Liver (tissue), 9 donors: Measurements from ENCODE around the gene RELL1. TPM values are rescaled to one million over a fixed set of nuclear protein-coding genes. Genes with fewer than 3 reads are reported as not detected.

Experiments used
- DNase-seq: peaks from one replicate; pipeline ENCODE4 v3.0.0-alpha.2; 2017; ENCODE audit warnings: low spot score
- H3K27ac ChIP-seq, 2 donors: one replicate each; pipeline ENCODE4 v1.7.0; 2013; ENCODE audit warnings: inconsistent platforms in 2 of 2, low read length in 2 of 2, control low read depth in 1 of 2, low read depth in 1 of 2, mild to moderate bottlenecking in 1 of 2
- H3K27me3 ChIP-seq, 4 donors: one replicate each; pipeline versions ENCODE4 v1.6.1 to v1.7.0; 2013; ENCODE audit warnings: low read length in 3 of 4, inconsistent platforms in 1 of 4, mild to moderate bottlenecking in 1 of 4, moderate library complexity in 1 of 4; ENCODE audit not compliant: control insufficient read depth in 4 of 4, insufficient read depth in 4 of 4
- H3K36me3 ChIP-seq, 4 donors: one replicate each; pipeline versions ENCODE4 v1.6.1 to v1.7.0; 2013; ENCODE audit warnings: low read length in 3 of 4, mild to moderate bottlenecking in 3 of 4, low read depth in 1 of 4, moderate library complexity in 1 of 4; ENCODE audit not compliant: control insufficient read depth in 4 of 4, insufficient read depth in 3 of 4
- H3K4me1 ChIP-seq, 4 donors: one replicate each; pipeline versions ENCODE4 v1.6.1 to v1.7.0; 2013; ENCODE audit warnings: low read length in 3 of 4, mild to moderate bottlenecking in 3 of 4, moderate library complexity in 1 of 4; ENCODE audit not compliant: control insufficient read depth in 4 of 4, insufficient read depth in 4 of 4
- H3K4me3 ChIP-seq, 3 donors: one replicate each; pipeline versions ENCODE4 v1.6.1 to v1.7.0; 2013; ENCODE audit warnings: low read length in 3 of 3, control low read depth in 1 of 3, low read depth in 1 of 3, mild to moderate bottlenecking in 1 of 3
- H3K9ac ChIP-seq, 2 donors: one replicate each; pipeline ENCODE4 v1.7.0; 2013; ENCODE audit warnings: low read length in 2 of 2, mild to moderate bottlenecking in 2 of 2, moderate library complexity in 2 of 2, control low read depth in 1 of 2, low read depth in 1 of 2
- H3K9me3 ChIP-seq, 4 donors: one replicate each; pipeline versions ENCODE4 v1.6.1 to v1.7.0; 2013; ENCODE audit warnings: low read length in 3 of 4; ENCODE audit not compliant: control insufficient read depth in 4 of 4
- EGR1 ChIP-seq, 2 donors: IDR thresholded peaks; 2 replicates each; pipeline ENCODE4 v1.6.1; 2016 to 2018; ENCODE audit warnings: antibody characterized with exemption in 2 of 2, low read depth in 2 of 2
- FOXA1 ChIP-seq: IDR thresholded peaks from 2 replicates; pipeline ENCODE4 v1.6.1; 2016; ENCODE audit warnings: antibody characterized with exemption
- FOXA2 ChIP-seq: IDR thresholded peaks from 2 replicates; pipeline ENCODE4 v1.6.1; 2016; ENCODE audit warnings: antibody characterized with exemption
- GABPA ChIP-seq, 2 donors: IDR thresholded peaks in 1 of 2; conservative IDR thresholded peaks in 1 of 2; 2 replicates each; pipeline ENCODE4 v1.6.1; 2016; ENCODE audit warnings: antibody characterized with exemption in 2 of 2, mild to moderate bottlenecking in 1 of 2, moderate library complexity in 1 of 2
- HNF4A ChIP-seq, 2 donors: conservative IDR thresholded peaks; 2 replicates each; pipeline ENCODE4 v1.6.1; 2016; ENCODE audit warnings: antibody characterized with exemption in 2 of 2, mild to moderate bottlenecking in 2 of 2
- HNF4G ChIP-seq: IDR thresholded peaks from 2 replicates; pipeline ENCODE4 v1.6.1; 2016; ENCODE audit warnings: antibody characterized with exemption
- JUND ChIP-seq, 2 donors: IDR thresholded peaks; 2 replicates each; pipeline ENCODE4 v1.6.1; 2016; ENCODE audit warnings: antibody characterized with exemption in 2 of 2
- RAD21 ChIP-seq, 2 donors: IDR thresholded peaks; 2 replicates each; pipeline ENCODE4 v1.6.1; 2016; ENCODE audit warnings: antibody characterized with exemption in 2 of 2, mild to moderate bottlenecking in 2 of 2
- RXRA ChIP-seq, 2 donors: IDR thresholded peaks; 2 replicates each; pipeline ENCODE4 v1.6.1; 2017 to 2018; ENCODE audit warnings: antibody characterized with exemption in 2 of 2, mild to moderate bottlenecking in 1 of 2
- SP1 ChIP-seq: IDR thresholded peaks from 2 replicates; pipeline ENCODE4 v1.6.1; 2018; ENCODE audit warnings: antibody characterized with exemption, mild to moderate bottlenecking
- TAF1 ChIP-seq: conservative IDR thresholded peaks from 2 replicates; pipeline ENCODE4 v1.6.1; 2016; ENCODE audit warnings: antibody characterized with exemption, mild to moderate bottlenecking
- YY1 ChIP-seq: IDR thresholded peaks from 2 replicates; pipeline ENCODE4 v1.6.1; 2016; ENCODE audit warnings: antibody characterized with exemption, mild to moderate bottlenecking
- WGBS: extraction: QIAGEN DNeasy Blood & Tissue Kit; methylation state at CpG from one replicate; pipeline ENCODE4 v1.1.7; 2013; 5-methylcytosine and 5-hydroxymethylcytosine counted together
- polyA plus RNA-seq, 2 donors: library from polyadenylated mRNA; stranded (reverse) in 1 of 2; unstranded in 1 of 2; fragments of 200-250 nt in 1 of 2; fragments of >200 nt in 1 of 2; fragmentation: Nextera tagmentation in 1 of 2; extraction: Ambion mirVana in 1 of 2; gene quantifications; one replicate each; pipeline versions ENCODE4 v1.2.1 to v1.2.3, GENCODE V29; 2013 to 2015
- total RNA-seq, 2 donors: library from RNA; depleted of rRNA; stranded (reverse); fragments of >200 nt; gene quantifications; one replicate each; pipeline ENCODE4 v1.2.3, GENCODE V29; 2014
- TF ChIP-seq, protein P1 (sequence below): IDR thresholded peaks from 2 replicates; pipeline ENCODE4 v1.6.1; 2016; ENCODE audit warnings: antibody characterized with exemption
- TF ChIP-seq, protein P2 (sequence below): IDR thresholded peaks from 2 replicates; pipeline ENCODE4 v1.6.1; 2016; ENCODE audit warnings: antibody characterized with exemption, mild to moderate bottlenecking
- TF ChIP-seq, protein P3 (sequence below): fragments of 150-350 bp; IDR thresholded peaks from 2 replicates; pipeline ENCODE4 v1.5.1; 2017; ENCODE audit warnings: improper control_type of control experiment, low read depth, low read length; ENCODE audit not compliant: missing input control
- TF ChIP-seq, protein P4 (sequence below): IDR thresholded peaks from 2 replicates; pipeline ENCODE4 v1.6.1; 2016; ENCODE audit warnings: antibody characterized with exemption
- donor health status: healthy.
- donor health status: healthy.
- donor health status: healthy.
- donor health status: healthy.
- donor health status: healthy.

Gene RELL1
- total and polyA plus RNA-seq, 4 donors = 1.5 to 16.8 (median 7.3) TPM

DNA sequence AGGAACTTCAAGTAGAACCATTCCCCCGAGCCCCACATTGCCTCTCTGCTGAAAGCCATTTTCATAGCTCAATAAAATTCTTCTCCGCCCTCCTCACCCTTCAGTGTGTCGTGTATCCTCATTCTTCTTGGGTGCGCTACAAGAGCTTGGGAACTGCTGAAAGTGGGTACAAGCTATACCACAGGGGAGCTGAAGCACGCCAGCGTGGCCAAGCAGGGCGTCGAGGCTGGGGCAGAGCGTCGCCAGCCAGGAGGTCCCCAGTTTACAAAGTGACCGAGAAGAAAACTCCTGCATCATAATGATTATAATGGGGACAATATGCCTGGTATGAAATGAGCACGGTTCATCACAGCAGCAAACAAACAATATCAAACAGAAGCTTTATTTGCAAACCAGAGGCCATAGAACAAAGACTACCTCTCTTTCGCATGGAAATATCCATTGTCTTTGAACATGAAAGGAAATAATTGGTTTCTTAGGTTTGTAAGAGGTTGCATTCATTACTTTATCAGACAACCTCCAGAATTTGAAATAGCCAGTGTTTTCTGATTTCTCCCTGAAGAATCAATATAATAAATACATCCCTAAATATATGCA lies 34.3 kb downstream of the RELL1 start:
- 95% methylated on average over 13 of the region's 13 CpGs for WGBS
- no peaks in the 10 kb centered on the region for H3K36me3 ChIP-seq
- H3K9me3 ChIP-seq = peaks cover 0 to 4% (median 2%) of the 10 kb centered on the region in 4 donors
- H3K4me3 ChIP-seq = no peak overlapping the region
- TF ChIP-seq HNF4A (conservative IDR thresholded peaks at IDR 0.05) (no peak), YY1 (no peak), TAF1 (no peak), RXRA (IDR thresholded peaks at IDR 0.05) (no peak), JUND (IDR thresholded peaks at IDR 0.05) (no peak), FOXA2 (no peak), GABPA (IDR thresholded peaks at IDR 0.05 in 1 of 2, conservative IDR thresholded peaks at IDR 0.05 in 1 of 2) (no peak), HNF4G (no peak)
- TF ChIP-seq, protein P1, sequence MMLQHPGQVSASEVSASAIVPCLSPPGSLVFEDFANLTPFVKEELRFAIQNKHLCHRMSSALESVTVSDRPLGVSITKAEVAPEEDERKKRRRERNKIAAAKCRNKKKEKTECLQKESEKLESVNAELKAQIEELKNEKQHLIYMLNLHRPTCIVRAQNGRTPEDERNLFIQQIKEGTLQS = no peak
- TF ChIP-seq, protein P2, sequence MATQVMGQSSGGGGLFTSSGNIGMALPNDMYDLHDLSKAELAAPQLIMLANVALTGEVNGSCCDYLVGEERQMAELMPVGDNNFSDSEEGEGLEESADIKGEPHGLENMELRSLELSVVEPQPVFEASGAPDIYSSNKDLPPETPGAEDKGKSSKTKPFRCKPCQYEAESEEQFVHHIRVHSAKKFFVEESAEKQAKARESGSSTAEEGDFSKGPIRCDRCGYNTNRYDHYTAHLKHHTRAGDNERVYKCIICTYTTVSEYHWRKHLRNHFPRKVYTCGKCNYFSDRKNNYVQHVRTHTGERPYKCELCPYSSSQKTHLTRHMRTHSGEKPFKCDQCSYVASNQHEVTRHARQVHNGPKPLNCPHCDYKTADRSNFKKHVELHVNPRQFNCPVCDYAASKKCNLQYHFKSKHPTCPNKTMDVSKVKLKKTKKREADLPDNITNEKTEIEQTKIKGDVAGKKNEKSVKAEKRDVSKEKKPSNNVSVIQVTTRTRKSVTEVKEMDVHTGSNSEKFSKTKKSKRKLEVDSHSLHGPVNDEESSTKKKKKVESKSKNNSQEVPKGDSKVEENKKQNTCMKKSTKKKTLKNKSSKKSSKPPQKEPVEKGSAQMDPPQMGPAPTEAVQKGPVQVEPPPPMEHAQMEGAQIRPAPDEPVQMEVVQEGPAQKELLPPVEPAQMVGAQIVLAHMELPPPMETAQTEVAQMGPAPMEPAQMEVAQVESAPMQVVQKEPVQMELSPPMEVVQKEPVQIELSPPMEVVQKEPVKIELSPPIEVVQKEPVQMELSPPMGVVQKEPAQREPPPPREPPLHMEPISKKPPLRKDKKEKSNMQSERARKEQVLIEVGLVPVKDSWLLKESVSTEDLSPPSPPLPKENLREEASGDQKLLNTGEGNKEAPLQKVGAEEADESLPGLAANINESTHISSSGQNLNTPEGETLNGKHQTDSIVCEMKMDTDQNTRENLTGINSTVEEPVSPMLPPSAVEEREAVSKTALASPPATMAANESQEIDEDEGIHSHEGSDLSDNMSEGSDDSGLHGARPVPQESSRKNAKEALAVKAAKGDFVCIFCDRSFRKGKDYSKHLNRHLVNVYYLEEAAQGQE = no peak
- TF ChIP-seq, protein P3, sequence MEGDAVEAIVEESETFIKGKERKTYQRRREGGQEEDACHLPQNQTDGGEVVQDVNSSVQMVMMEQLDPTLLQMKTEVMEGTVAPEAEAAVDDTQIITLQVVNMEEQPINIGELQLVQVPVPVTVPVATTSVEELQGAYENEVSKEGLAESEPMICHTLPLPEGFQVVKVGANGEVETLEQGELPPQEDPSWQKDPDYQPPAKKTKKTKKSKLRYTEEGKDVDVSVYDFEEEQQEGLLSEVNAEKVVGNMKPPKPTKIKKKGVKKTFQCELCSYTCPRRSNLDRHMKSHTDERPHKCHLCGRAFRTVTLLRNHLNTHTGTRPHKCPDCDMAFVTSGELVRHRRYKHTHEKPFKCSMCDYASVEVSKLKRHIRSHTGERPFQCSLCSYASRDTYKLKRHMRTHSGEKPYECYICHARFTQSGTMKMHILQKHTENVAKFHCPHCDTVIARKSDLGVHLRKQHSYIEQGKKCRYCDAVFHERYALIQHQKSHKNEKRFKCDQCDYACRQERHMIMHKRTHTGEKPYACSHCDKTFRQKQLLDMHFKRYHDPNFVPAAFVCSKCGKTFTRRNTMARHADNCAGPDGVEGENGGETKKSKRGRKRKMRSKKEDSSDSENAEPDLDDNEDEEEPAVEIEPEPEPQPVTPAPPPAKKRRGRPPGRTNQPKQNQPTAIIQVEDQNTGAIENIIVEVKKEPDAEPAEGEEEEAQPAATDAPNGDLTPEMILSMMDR = no peak
- TF ChIP-seq, protein P4, sequence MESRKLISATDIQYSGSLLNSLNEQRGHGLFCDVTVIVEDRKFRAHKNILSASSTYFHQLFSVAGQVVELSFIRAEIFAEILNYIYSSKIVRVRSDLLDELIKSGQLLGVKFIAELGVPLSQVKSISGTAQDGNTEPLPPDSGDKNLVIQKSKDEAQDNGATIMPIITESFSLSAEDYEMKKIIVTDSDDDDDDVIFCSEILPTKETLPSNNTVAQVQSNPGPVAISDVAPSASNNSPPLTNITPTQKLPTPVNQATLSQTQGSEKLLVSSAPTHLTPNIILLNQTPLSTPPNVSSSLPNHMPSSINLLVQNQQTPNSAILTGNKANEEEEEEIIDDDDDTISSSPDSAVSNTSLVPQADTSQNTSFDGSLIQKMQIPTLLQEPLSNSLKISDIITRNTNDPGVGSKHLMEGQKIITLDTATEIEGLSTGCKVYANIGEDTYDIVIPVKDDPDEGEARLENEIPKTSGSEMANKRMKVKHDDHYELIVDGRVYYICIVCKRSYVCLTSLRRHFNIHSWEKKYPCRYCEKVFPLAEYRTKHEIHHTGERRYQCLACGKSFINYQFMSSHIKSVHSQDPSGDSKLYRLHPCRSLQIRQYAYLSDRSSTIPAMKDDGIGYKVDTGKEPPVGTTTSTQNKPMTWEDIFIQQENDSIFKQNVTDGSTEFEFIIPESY = no peak
- H3K4me1 ChIP-seq = peaks cover 3 to 26% (median 20%) of the 10 kb centered on the region in 4 donors
- DNase-seq = no peak
- H3K27me3 ChIP-seq = no peaks in the 10 kb centered on the region
- H3K9ac ChIP-seq = no peak overlapping the region
- no peak overlapping the region for H3K27ac ChIP-seq

DNA sequence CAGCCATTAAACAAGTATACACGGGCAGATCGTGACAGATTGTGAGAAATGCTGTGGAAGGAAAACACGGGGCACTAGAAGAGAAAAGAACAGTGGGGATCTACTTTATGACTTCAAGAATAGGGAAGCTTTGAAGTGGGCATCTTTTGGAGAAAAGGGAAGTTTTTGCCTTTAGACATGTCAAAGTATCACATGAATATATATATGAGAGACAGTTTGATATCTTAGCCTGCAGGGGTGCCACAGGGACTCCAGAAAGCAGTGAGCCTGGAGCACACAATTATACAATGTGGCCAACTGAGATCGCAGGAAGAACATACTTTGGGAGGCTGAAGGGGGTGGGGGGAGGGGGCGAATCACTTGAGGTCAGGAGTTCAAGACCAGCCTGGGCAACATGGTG lies 35.7 kb downstream of the RELL1 start:
- Histone ChIP-seq H3K27me3 (no peaks in the 10 kb centered on the region), H3K4me1 (peaks cover 5 to 39% (median 34%) of the 10 kb centered on the region in 4 donors), H3K27ac (no peak overlapping the region), H3K36me3 (no peaks in the 10 kb centered on the region), H3K9ac (no peak overlapping the region), H3K9me3 (no peaks in the 10 kb centered on the region), H3K4me3 (no peak overlapping the region)
- no peak for DNase-seq
- WGBS = 94% methylated on average over 5 of the region's 5 CpGs
- TF ChIP-seq YY1 (no peak), JUND (IDR thresholded peaks at IDR 0.05) (no peak), HNF4A (conservative IDR thresholded peaks at IDR 0.05) (no peak), RAD21 (IDR thresholded peaks at IDR 0.05) (no peak), SP1 (no peak), EGR1 (IDR thresholded peaks at IDR 0.05; ENCODE audit: low read depth in 2 of 2) (no peak), GABPA (IDR thresholded peaks at IDR 0.05 in 1 of 2, conservative IDR thresholded peaks at IDR 0.05 in 1 of 2) (no peak), HNF4G (no peak), FOXA1 (no peak), RXRA (IDR thresholded peaks at IDR 0.05) (no peak), FOXA2 (no peak)
- TF ChIP-seq, protein P2 = no peak
- TF ChIP-seq, protein P1 = no peak
- TF ChIP-seq, protein P4 = no peak
